Lower lobe of right lung (tissue), 2 donors: ENCODE data around the gene ARHGEF1. TPM values are rescaled to one million over a fixed set of nuclear protein-coding genes. Genes with fewer than 3 reads are reported as not detected.

Source experiments
- ATAC-seq, 2 donors: fragments of 200-7000 bp; cut with Tn5 transposase; one replicate each; pipeline ENCODE4 v1.9.1; 2020 to 2022; ENCODE audit warnings: mild to moderate bottlenecking in 2 of 2, moderate library complexity in 2 of 2
- DNase-seq: peaks from one replicate; pipeline ENCODE4 v3.0.0-alpha.2; 2020
- H3K27ac ChIP-seq: fragments of 200-600 bp; one replicate; pipeline ENCODE4 v1.8.0; 2022
- H3K27me3 ChIP-seq: fragments of 200-600 bp; one replicate; pipeline ENCODE4 v1.8.0; 2022; ENCODE audit warnings: low read depth
- H3K36me3 ChIP-seq: fragments of 200-600 bp; one replicate; pipeline ENCODE4 v1.8.0; 2022; ENCODE audit warnings: mild to moderate bottlenecking
- H3K4me1 ChIP-seq: fragments of 200-600 bp; one replicate; pipeline ENCODE4 v1.8.0; 2022
- H3K4me3 ChIP-seq: fragments of 200-600 bp; one replicate; pipeline ENCODE4 v1.8.0; 2022; ENCODE audit warnings: mild to moderate bottlenecking
- H3K9me3 ChIP-seq: fragments of 200-600 bp; one replicate; pipeline ENCODE4 v1.8.0; 2022
- intact Hi-C: fragments of 100-400 bp; cut with DNase I; formaldehyde crosslinking; loops from one replicate; pipeline ENCODE4 v1.11.0; 2022
- microRNA-seq: library from miRNA; unstranded; fragments of <30 nt; microRNA quantifications from one replicate; pipeline ENCODE4 v1.2.0, GENCODE V29; 2020; ENCODE audit warnings: borderline number of aligned reads
- total RNA-seq: library from RNA; stranded (reverse); fragmentation: NEBNext Ultra II Directional; extraction: Animal tissue kit (Norgen Biotek cat#: 25700); gene quantifications from one replicate; pipeline ENCODE4 v1.2.1, GENCODE V29; 2021
- TF ChIP-seq, protein P1 (sequence below): fragments of 200-600 bp; IDR thresholded peaks from one replicate; pipeline ENCODE4 v1.8.0; 2022; ENCODE audit warnings: antibody characterized with exemption, mild to moderate bottlenecking
- donor health status: DM: no; HTN: yes; CAD: no; lungs with severe emphysema.

The ARHGEF1 gene
- total RNA-seq, 1 donor from 2014 or later = 206 TPM

DNA sequence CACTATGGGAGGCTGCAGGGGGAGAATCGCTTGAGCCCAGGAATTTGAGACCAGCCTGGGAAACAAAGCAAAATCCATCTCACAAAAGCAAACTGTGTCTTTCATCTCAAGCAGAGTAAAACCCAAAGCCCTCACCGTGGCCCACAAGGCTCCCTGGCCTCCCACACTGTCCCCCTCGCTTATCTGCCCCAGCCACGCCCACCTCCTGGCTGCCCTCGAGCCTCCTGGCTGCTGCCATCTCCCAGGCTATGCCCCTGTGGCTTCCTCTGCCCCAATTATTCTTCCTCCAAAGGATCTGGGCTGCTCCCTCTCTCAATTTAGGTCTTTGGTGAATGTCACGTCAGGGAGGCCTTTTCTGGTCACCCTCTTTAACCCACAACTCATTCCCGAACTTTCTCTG lies 72.5 kb downstream of the ARHGEF1 start:
- Histone ChIP-seq H3K36me3 (peaks cover 15% of the 10 kb centered on the region), H3K4me3 (no peak overlapping the region), H3K27me3 (no peaks in the 10 kb centered on the region), H3K27ac (no peak overlapping the region), H3K9me3 (no peaks in the 10 kb centered on the region), H3K4me1 (peaks cover 20% of the 10 kb centered on the region)
- TF ChIP-seq, protein P1, sequence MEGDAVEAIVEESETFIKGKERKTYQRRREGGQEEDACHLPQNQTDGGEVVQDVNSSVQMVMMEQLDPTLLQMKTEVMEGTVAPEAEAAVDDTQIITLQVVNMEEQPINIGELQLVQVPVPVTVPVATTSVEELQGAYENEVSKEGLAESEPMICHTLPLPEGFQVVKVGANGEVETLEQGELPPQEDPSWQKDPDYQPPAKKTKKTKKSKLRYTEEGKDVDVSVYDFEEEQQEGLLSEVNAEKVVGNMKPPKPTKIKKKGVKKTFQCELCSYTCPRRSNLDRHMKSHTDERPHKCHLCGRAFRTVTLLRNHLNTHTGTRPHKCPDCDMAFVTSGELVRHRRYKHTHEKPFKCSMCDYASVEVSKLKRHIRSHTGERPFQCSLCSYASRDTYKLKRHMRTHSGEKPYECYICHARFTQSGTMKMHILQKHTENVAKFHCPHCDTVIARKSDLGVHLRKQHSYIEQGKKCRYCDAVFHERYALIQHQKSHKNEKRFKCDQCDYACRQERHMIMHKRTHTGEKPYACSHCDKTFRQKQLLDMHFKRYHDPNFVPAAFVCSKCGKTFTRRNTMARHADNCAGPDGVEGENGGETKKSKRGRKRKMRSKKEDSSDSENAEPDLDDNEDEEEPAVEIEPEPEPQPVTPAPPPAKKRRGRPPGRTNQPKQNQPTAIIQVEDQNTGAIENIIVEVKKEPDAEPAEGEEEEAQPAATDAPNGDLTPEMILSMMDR = no peak
- ATAC-seq (no peak), DNase-seq (no peak)
- intact Hi-C loops = no loop called here

DNA sequence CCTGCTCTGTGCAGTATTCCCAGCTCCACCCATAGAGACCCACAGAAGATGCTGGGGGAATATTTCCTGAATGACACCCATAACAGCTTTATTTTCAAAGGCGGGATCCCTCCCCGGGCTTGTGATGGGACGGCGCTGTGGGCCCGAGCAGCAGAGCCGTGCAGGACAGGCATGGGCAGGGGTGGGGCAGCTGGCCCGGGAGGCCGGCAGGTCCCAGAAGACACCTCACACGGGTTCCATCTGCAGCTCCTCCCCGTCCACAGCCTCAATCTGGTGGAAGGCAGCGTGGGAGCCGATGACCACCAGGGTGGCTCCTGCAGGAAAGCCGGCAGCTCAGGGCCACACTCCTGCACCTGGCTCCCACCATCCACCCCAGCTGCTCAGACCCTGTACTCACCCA lies 73.6 kb downstream of the ARHGEF1 start:
- intact Hi-C loops = no loop called here
- H3K9me3 ChIP-seq = no peaks in the 10 kb centered on the region
- H3K36me3 ChIP-seq = peaks cover 15% of the 10 kb centered on the region
- no peak overlapping the region for H3K4me3 ChIP-seq
- TF ChIP-seq, protein P1 = no peak
- no peak for DNase-seq
- no peak for ATAC-seq
- no peaks in the 10 kb centered on the region for H3K27me3 ChIP-seq
- H3K4me1 ChIP-seq = peaks cover 20% of the 10 kb centered on the region
- peak overlapping the region; percentile 91 for H3K27ac ChIP-seq

Small RNAs within 50 kb of the gene (microRNA-seq; reads per million reads assigned to microRNA genes)
- not detected for gene MIR6797

Other genes starting within 250 kb of the ARHGEF1 start
- gene CEACAM7, start 194.9 kb upstream of the ARHGEF1 start, total RNA-seq = not detected
- gene CEACAM5, start 174.6 kb upstream of the ARHGEF1 start, total RNA-seq = 99.7 TPM
- gene CEACAM6, start 127.7 kb upstream of the ARHGEF1 start, total RNA-seq = 369 TPM
- 4.3 TPM for gene CEACAM3, start 86.6 kb upstream of the ARHGEF1 start, total RNA-seq
- not detected for gene LYPD4, start 38.5 kb upstream of the ARHGEF1 start, total RNA-seq
- not detected for gene DMRTC2, start 38.1 kb upstream of the ARHGEF1 start, total RNA-seq
- gene RPS19, start 22.9 kb upstream of the ARHGEF1 start, total RNA-seq = 1,736 TPM
- 1.2 TPM for gene CD79A, start 5.9 kb upstream of the ARHGEF1 start, total RNA-seq
- gene ERFL, start 45.3 kb downstream of the ARHGEF1 start, total RNA-seq = 0.41 TPM
- 132 TPM for gene RABAC1, start 76.1 kb downstream of the ARHGEF1 start, total RNA-seq
- 0.97 TPM for gene ATP1A3, start 111.0 kb downstream of the ARHGEF1 start, total RNA-seq
- 0.41 TPM for gene GRIK5, start 187.0 kb downstream of the ARHGEF1 start, total RNA-seq
- 11.8 TPM for gene ZNF574, start 193.0 kb downstream of the ARHGEF1 start, total RNA-seq
- 6.1 TPM for gene POU2F2, start 249.3 kb downstream of the ARHGEF1 start, total RNA-seq